ENCODE data around the gene SIX2.

SIX2 gene

GRCh38 chr2:45009303-45009927 is at the start of gene SIX2:
SIX2 (minus strand) TSS chr2:45009452; CDS start chr2:45009110, 342 bp downstream.
- ChIA-PET POLR2A (no interaction called here), CTCF (interaction anchor here (3.2 kb wide), 1 partner anchor 484 kb away, joined by 8 read pairs; no protein-coding TSS in a partner anchor)
- TF ChIP-seq CTCF (IDR thresholded peaks at IDR 0.05; ENCODE audit: control extremely low read depth, extremely low read depth, low read depth, missing control alignments): no peak
- peak; percentile 38 for DNase-seq (ENCODE audit: extremely low spot score)

- CTCF ChIA-PET: no interaction called here
- DNase-seq (ENCODE audit: extremely low spot score): no peak
- POLR2A ChIA-PET: no interaction called here
Measured at GRCh38 chr2:45055162-45055605, 45.9 kb upstream of the SIX2 start.

GRCh38 chr2:45053966-45054365 is 44.7 kb upstream of the SIX2 start:
- TF ChIP-seq CTCF (IDR thresholded peaks at IDR 0.05; ENCODE audit: control extremely low read depth, extremely low read depth, low read depth, missing control alignments): no peak
- CTCF ChIA-PET: no interaction called here
- DNase-seq (ENCODE audit: extremely low spot score): no peak
- POLR2A ChIA-PET: no interaction called here

More at GRCh38 chr2:45055162-45055605, 45.9 kb upstream of the SIX2 start:
- no peak for TF ChIP-seq CTCF (IDR thresholded peaks at IDR 0.05; ENCODE audit: control extremely low read depth, extremely low read depth, low read depth, missing control alignments)

- TF ChIP-seq CTCF (IDR thresholded peaks at IDR 0.05; ENCODE audit: control extremely low read depth, extremely low read depth, low read depth, missing control alignments): no peak
- ChIA-PET CTCF (interaction anchor here (1.0 kb wide), 1 partner anchor 9 kb away, joined by 3 read pairs; no protein-coding TSS in a partner anchor), POLR2A (no interaction called here)
- DNase-seq (ENCODE audit: extremely low spot score): no peak
Measured at GRCh38 chr2:45052388-45052928, 43.2 kb upstream of the SIX2 start.

GRCh38 chr2:45049569-45050336 is 40.5 kb upstream of the SIX2 start:
- POLR2A ChIA-PET: no interaction called here
- TF ChIP-seq CTCF (IDR thresholded peaks at IDR 0.05; ENCODE audit: control extremely low read depth, extremely low read depth, low read depth, missing control alignments): no peak

GRCh38 chr2:45047301-45047700 is 38.0 kb upstream of the SIX2 start:
- ChIA-PET CTCF (interaction anchor here (1.1 kb wide), 1 partner anchor 19 kb away, joined by 3 read pairs; no protein-coding TSS in a partner anchor), POLR2A (no interaction called here)
- no peak for TF ChIP-seq CTCF (IDR thresholded peaks at IDR 0.05; ENCODE audit: control extremely low read depth, extremely low read depth, low read depth, missing control alignments)
- DNase-seq (ENCODE audit: extremely low spot score): no peak

More at GRCh38 chr2:45049569-45050336, 40.5 kb upstream of the SIX2 start:
- no peak for DNase-seq (ENCODE audit: extremely low spot score)
- CTCF ChIA-PET: no interaction called here
